Stimulated activated effector memory CD8-positive, alpha-beta T cell treated with anti-CD3 and anti-CD28 coated beads, Interleukin-12 subunit alpha, Interleukin-12 subunit beta, amount 100 ng/mL, for 72 hours (primary cell): ENCODE data around the gene PDE5A.

ENCODE experiments used
- ATAC-seq: fragments of 150-1000 bp; cut with Tn5 transposase; 2 replicates; pipeline ENCODE4 v1.10.0; 2021
- DNase-seq, 2 donors: peaks; one replicate each; pipeline ENCODE4 v3.0.0; 2021 to 2022; ENCODE audit warnings: low spot score in 2 of 2
- H3K27ac Mint-ChIP-seq: one replicate; pipeline ENCODE4 v1.8.0; 2022; ENCODE audit warnings: mild to moderate bottlenecking, mixed read lengths
- H3K36me3 Mint-ChIP-seq: one replicate; pipeline ENCODE4 v1.8.0; 2022; ENCODE audit warnings: mild to moderate bottlenecking, mixed read lengths
- H3K4me1 Mint-ChIP-seq: one replicate; pipeline ENCODE4 v1.8.0; 2022; ENCODE audit warnings: mixed read lengths
- H3K4me3 Mint-ChIP-seq: one replicate; pipeline ENCODE4 v1.8.0; 2022; ENCODE audit warnings: mild to moderate bottlenecking, mixed read lengths
- H3K9me3 Mint-ChIP-seq: one replicate; pipeline ENCODE4 v1.8.0; 2022; ENCODE audit warnings: mixed read lengths

The PDE5A gene

GRCh38 chr4:119579823-119580222 lies 48.8 kb downstream of the PDE5A start:
- H3K4me3 Mint-ChIP-seq: no peak overlapping the region
- ATAC-seq (no peak), DNase-seq (no peak)
- H3K27ac Mint-ChIP-seq: no peak overlapping the region
- H3K4me1 Mint-ChIP-seq: no peaks in the 10 kb centered on the region
- H3K9me3 Mint-ChIP-seq: peaks cover 5% of the 10 kb centered on the region
- H3K36me3 Mint-ChIP-seq: no peaks in the 10 kb centered on the region

- Mint-ChIP-seq H3K9me3 (peaks cover 3% of the 10 kb centered on the region), H3K4me3 (no peak overlapping the region), H3K4me1 (no peaks in the 10 kb centered on the region), H3K27ac (no peak overlapping the region), H3K36me3 (no peaks in the 10 kb centered on the region)
- ATAC-seq: no peak
- no peak for DNase-seq
Observed at GRCh38 chr4:119570401-119570800, 58.2 kb downstream of the PDE5A start.

DNA sequence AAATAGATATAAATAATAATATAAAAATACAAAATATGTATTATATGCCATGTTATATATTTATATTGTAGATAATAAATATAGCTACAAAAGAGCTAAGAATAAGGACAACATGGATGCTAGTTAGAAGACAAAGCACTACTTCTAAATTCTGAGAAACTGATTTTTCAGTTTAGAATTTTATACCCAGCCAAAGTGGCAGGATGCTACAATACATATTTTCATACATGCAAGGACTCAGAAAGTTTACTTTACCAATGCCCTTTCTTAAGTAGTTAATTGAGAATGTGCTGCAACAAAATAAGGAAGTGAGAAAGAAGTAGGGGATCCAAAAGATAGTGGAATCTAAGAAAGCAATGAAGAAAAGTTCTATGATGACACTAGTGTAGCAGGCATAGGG lies 64.5 kb downstream of the PDE5A start:
- peaks cover 14% of the 10 kb centered on the region for H3K9me3 Mint-ChIP-seq
- ATAC-seq (no peak), DNase-seq (no peak)
- H3K36me3 Mint-ChIP-seq: no peaks in the 10 kb centered on the region
- H3K4me1 Mint-ChIP-seq: no peaks in the 10 kb centered on the region
- no peak overlapping the region for H3K4me3 Mint-ChIP-seq
- H3K27ac Mint-ChIP-seq: no peak overlapping the region

GRCh38 chr4:119559044-119559647 lies 69.5 kb downstream of the PDE5A start:
- no peak overlapping the region for H3K4me3 Mint-ChIP-seq

GRCh38 chr4:119550857-119551532 lies 77.6 kb downstream of the PDE5A start:
- Mint-ChIP-seq H3K27ac (no peak overlapping the region), H3K36me3 (peaks cover 12% of the 10 kb centered on the region), H3K9me3 (no peaks in the 10 kb centered on the region), H3K4me1 (no peaks in the 10 kb centered on the region), H3K4me3 (no peak overlapping the region)
- no peak for ATAC-seq
- DNase-seq: no peak

More at GRCh38 chr4:119559044-119559647, 69.5 kb downstream of the PDE5A start:
- no peaks in the 10 kb centered on the region for H3K36me3 Mint-ChIP-seq
- DNase-seq: no peak
- H3K4me1 Mint-ChIP-seq: no peaks in the 10 kb centered on the region
- no peak for ATAC-seq
- H3K9me3 Mint-ChIP-seq: peaks cover 6% of the 10 kb centered on the region
- no peak overlapping the region for H3K27ac Mint-ChIP-seq

DNA sequence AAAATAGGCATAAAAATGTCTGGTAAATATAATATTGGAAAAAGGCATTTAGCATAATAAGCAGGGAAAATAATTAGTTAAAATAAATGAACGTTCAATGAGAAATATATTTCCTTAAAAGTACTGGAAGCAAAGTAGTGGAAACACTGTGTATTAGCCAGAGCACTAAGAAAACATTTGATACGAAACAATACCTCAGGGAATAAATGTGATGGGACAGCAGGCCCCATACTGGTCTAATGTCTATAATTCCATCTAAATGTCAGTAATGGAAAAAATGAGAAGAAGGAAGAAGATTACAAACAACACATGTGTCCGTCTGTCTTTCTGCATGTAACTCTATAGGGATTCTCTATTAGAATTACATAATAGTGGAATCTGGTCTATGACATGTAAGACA lies 79.0 kb downstream of the PDE5A start:
- Mint-ChIP-seq H3K27ac (no peak overlapping the region), H3K36me3 (peaks cover 12% of the 10 kb centered on the region), H3K4me3 (no peak overlapping the region), H3K4me1 (no peaks in the 10 kb centered on the region), H3K9me3 (no peaks in the 10 kb centered on the region)
- ATAC-seq (no peak), DNase-seq (no peak)

- peaks cover 6% of the 10 kb centered on the region for H3K36me3 Mint-ChIP-seq
- no peak overlapping the region for H3K4me3 Mint-ChIP-seq
- no peak for ATAC-seq
- no peak overlapping the region for H3K27ac Mint-ChIP-seq
- DNase-seq: no peak
- no peaks in the 10 kb centered on the region for H3K4me1 Mint-ChIP-seq
- H3K9me3 Mint-ChIP-seq: no peaks in the 10 kb centered on the region
Observed at GRCh38 chr4:119543779-119544178, 84.8 kb downstream of the PDE5A start.

- Mint-ChIP-seq H3K4me3 (no peak overlapping the region), H3K36me3 (peaks cover 6% of the 10 kb centered on the region)
Observed at GRCh38 chr4:119543187-119543586, 85.4 kb downstream of the PDE5A start.

GRCh38 chr4:119540249-119540648 lies 88.4 kb downstream of the PDE5A start:
- no peak overlapping the region for H3K4me3 Mint-ChIP-seq

More at GRCh38 chr4:119543187-119543586, 85.4 kb downstream of the PDE5A start:
- Mint-ChIP-seq H3K27ac (no peak overlapping the region), H3K9me3 (no peaks in the 10 kb centered on the region), H3K4me1 (no peaks in the 10 kb centered on the region)
- DNase-seq (no peak), ATAC-seq (no peak)

GRCh38 chr4:119537586-119537985 lies 91.0 kb downstream of the PDE5A start:
- no peak for DNase-seq
- Mint-ChIP-seq H3K4me3 (no peak overlapping the region), H3K36me3 (no peaks in the 10 kb centered on the region), H3K27ac (no peak overlapping the region), H3K9me3 (no peaks in the 10 kb centered on the region), H3K4me1 (no peaks in the 10 kb centered on the region)
- ATAC-seq: no peak

More at GRCh38 chr4:119540249-119540648, 88.4 kb downstream of the PDE5A start:
- no peaks in the 10 kb centered on the region for H3K9me3 Mint-ChIP-seq
- DNase-seq (no peak), ATAC-seq (no peak)
- H3K27ac Mint-ChIP-seq: no peak overlapping the region
- no peaks in the 10 kb centered on the region for H3K36me3 Mint-ChIP-seq
- no peaks in the 10 kb centered on the region for H3K4me1 Mint-ChIP-seq

- DNase-seq (no peak), ATAC-seq (no peak)
- no peaks in the 10 kb centered on the region for H3K4me1 Mint-ChIP-seq
- H3K27ac Mint-ChIP-seq: no peak overlapping the region
- no peak overlapping the region for H3K4me3 Mint-ChIP-seq
- no peaks in the 10 kb centered on the region for H3K36me3 Mint-ChIP-seq
- no peaks in the 10 kb centered on the region for H3K9me3 Mint-ChIP-seq
Observed at GRCh38 chr4:119536572-119537528, 91.8 kb downstream of the PDE5A start.

GRCh38 chr4:119532319-119532718 lies 96.3 kb downstream of the PDE5A start:
- H3K36me3 Mint-ChIP-seq: no peaks in the 10 kb centered on the region
- H3K4me3 Mint-ChIP-seq: no peak overlapping the region

GRCh38 chr4:119529788-119530187 lies 98.8 kb downstream of the PDE5A start:
- Mint-ChIP-seq H3K4me3 (no peak overlapping the region), H3K36me3 (no peaks in the 10 kb centered on the region), H3K4me1 (no peaks in the 10 kb centered on the region), H3K27ac (no peak overlapping the region), H3K9me3 (no peaks in the 10 kb centered on the region)
- ATAC-seq: no peak
- no peak for DNase-seq

More at GRCh38 chr4:119532319-119532718, 96.3 kb downstream of the PDE5A start:
- Mint-ChIP-seq H3K4me1 (no peaks in the 10 kb centered on the region), H3K9me3 (no peaks in the 10 kb centered on the region), H3K27ac (no peak overlapping the region)
- DNase-seq (no peak), ATAC-seq (no peak)

GRCh38 chr4:119526786-119527550 lies 101.6 kb downstream of the PDE5A start:
- DNase-seq: no peak
- Mint-ChIP-seq H3K4me1 (no peaks in the 10 kb centered on the region), H3K4me3 (no peak overlapping the region), H3K36me3 (no peaks in the 10 kb centered on the region), H3K9me3 (no peaks in the 10 kb centered on the region), H3K27ac (no peak overlapping the region)
- ATAC-seq: no peak
